ENCODE results near the gene EBLN2.

Gene EBLN2

GRCh38 chr3:73061416-73061815, at the start of gene EBLN2:
EBLN2 (plus strand) TSS chr3:73061659; CDS start chr3:73062082, 423 bp downstream.
- no peak for DNase-seq (ENCODE audit: low read depth)

GRCh38 chr3:73018298-73018697, 43.2 kb upstream of the EBLN2 start:
- no peak overlapping the region for H3K4me3 ChIP-seq (ENCODE audit: low read length)
- no peak for DNase-seq (ENCODE audit: low read depth)
- no peak for TF ChIP-seq CTCF (IDR thresholded peaks at IDR 0.05; ENCODE audit: insufficient read depth, low read depth, low read length, missing control alignments)

More at GRCh38 chr3:73061416-73061815, at the start of gene EBLN2:
- no peak for TF ChIP-seq CTCF (IDR thresholded peaks at IDR 0.05; ENCODE audit: insufficient read depth, low read depth, low read length, missing control alignments)
- no peak within 1 kb of the TSS for H3K4me3 ChIP-seq (ENCODE audit: low read length)

- no peak for DNase-seq (ENCODE audit: low read depth)
- no peak for TF ChIP-seq CTCF (IDR thresholded peaks at IDR 0.05; ENCODE audit: insufficient read depth, low read depth, low read length, missing control alignments)
- H3K4me3 ChIP-seq (ENCODE audit: low read length): no peak overlapping the region
These were observed 42.5 kb upstream of the EBLN2 start for GRCh38 chr3:73018790-73019441.

- DNase-seq (ENCODE audit: low read depth): no peak
- TF ChIP-seq CTCF (IDR thresholded peaks at IDR 0.05; ENCODE audit: insufficient read depth, low read depth, low read length, missing control alignments): no peak
- no peak overlapping the region for H3K4me3 ChIP-seq (ENCODE audit: low read length)
These were observed 40.1 kb upstream of the EBLN2 start for GRCh38 chr3:73021301-73021835.

GRCh38 chr3:73024836-73025235, 36.6 kb upstream of the EBLN2 start:
- TF ChIP-seq CTCF (IDR thresholded peaks at IDR 0.05; ENCODE audit: insufficient read depth, low read depth, low read length, missing control alignments): no peak
- H3K4me3 ChIP-seq (ENCODE audit: low read length): no peak overlapping the region
- DNase-seq (ENCODE audit: low read depth): peak; percentile 70

GRCh38 chr3:73026111-73026759, 35.2 kb upstream of the EBLN2 start:
- no peak for DNase-seq (ENCODE audit: low read depth)
- H3K4me3 ChIP-seq (ENCODE audit: low read length): no peak overlapping the region
- TF ChIP-seq CTCF (IDR thresholded peaks at IDR 0.05; ENCODE audit: insufficient read depth, low read depth, low read length, missing control alignments): no peak

Data from epithelial cell of esophagus (primary cell).